Heart left ventricle (tissue), 16 donors: Measurements from ENCODE around the gene C1orf232. TPM values are rescaled to one million over a fixed set of nuclear protein-coding genes. Genes with fewer than 3 reads are reported as not detected.

Experiments
- ATAC-seq, 4 donors: fragments of 200-7000 bp; cut with Tn5 transposase; one replicate each; pipeline ENCODE4 v1.9.1; 2020 to 2022; ENCODE audit warnings: moderate library complexity in 4 of 4, mild to moderate bottlenecking in 3 of 4, moderate number of reproducible peaks in 1 of 4
- DNase-seq, 5 donors: peaks; one replicate each; pipeline ENCODE4 v3.0.0-alpha.2; 2020
- H3K27ac ChIP-seq, 12 donors: fragments of 200-600 bp; sonication (generic) in 4 of 12; one replicate each; pipeline versions ENCODE4 v1.5.0 to v1.8.0; 2016 to 2022; ENCODE audit warnings: mild to moderate bottlenecking in 2 of 12
- H3K27me3 ChIP-seq, 9 donors: fragments of 200-600 bp; sonication (generic) in 2 of 9; one replicate each; pipeline versions ENCODE4 v1.5.1 to v1.8.0; 2016 to 2022; ENCODE audit warnings: mild to moderate bottlenecking in 3 of 9
- H3K36me3 ChIP-seq, 9 donors: fragments of 200-600 bp; sonication (generic) in 2 of 9; one replicate each; pipeline versions ENCODE4 v1.5.0 to v1.8.0; 2018 to 2022; ENCODE audit warnings: mild to moderate bottlenecking in 2 of 9
- H3K4me1 ChIP-seq, 12 donors: fragments of 200-600 bp; sonication (generic) in 4 of 12; one replicate each; pipeline versions ENCODE4 v1.5.0 to v1.8.0; 2016 to 2022; ENCODE audit warnings: mild to moderate bottlenecking in 3 of 12
- H3K4me3 ChIP-seq, 12 donors: fragments of 200-600 bp; sonication (generic) in 4 of 12; one replicate each; pipeline versions ENCODE4 v1.5.0 to v1.8.0; 2017 to 2022; ENCODE audit warnings: mild to moderate bottlenecking in 9 of 12, moderate library complexity in 4 of 12
- H3K9me3 ChIP-seq, 12 donors: fragments of 200-600 bp; sonication (generic) in 4 of 12; one replicate each; pipeline versions ENCODE4 v1.5.0 to v1.8.0; 2016 to 2022; ENCODE audit warnings: mild to moderate bottlenecking in 1 of 12
- CTCF ChIP-seq, 12 donors: fragments of 200-600 bp; sonication (generic) in 4 of 12; IDR thresholded peaks; one replicate each; pipeline versions ENCODE4 v1.5.0 to v1.8.0; 2018 to 2022; ENCODE audit warnings: antibody characterized with exemption in 12 of 12, mild to moderate bottlenecking in 5 of 12
- POLR2A ChIP-seq, 2 donors: fragments of 450-650 bp; IDR thresholded peaks; one replicate each; pipeline ENCODE4 v1.6.1; 2017; ENCODE audit warnings: antibody characterized with exemption in 2 of 2, mild to moderate bottlenecking in 2 of 2, moderate library complexity in 2 of 2
- WGBS, 4 donors: extraction: QIAGEN DNeasy Blood & Tissue Kit in 2 of 4; methylation state at CpG; one replicate each; pipeline versions ENCODE4 v1.1.5 to v1.1.7; 2013 to 2018; 5-methylcytosine and 5-hydroxymethylcytosine counted together
- intact Hi-C, 10 donors: fragments of 100-400 bp; cut with DNase I; formaldehyde crosslinking; loops; one replicate each; pipeline versions ENCODE4 v1.11.1 to v1.14.2; 2022
- polyA plus RNA-seq, 2 donors: library from polyadenylated mRNA; stranded (reverse); fragments of 200-250 nt; gene quantifications; one replicate each; pipeline ENCODE4 v1.2.3, GENCODE V29; 2013
- total RNA-seq, 9 donors: library from RNA; depleted of rRNA in 2 of 9; stranded (reverse); fragments of >200 nt in 2 of 9; fragmentation: NEBNext Ultra II Directional in 3 of 9; extraction: Animal tissue kit (Norgen Biotek cat#: 25700) in 3 of 9; gene quantifications; one replicate each; pipeline versions ENCODE4 v1.1.0 to v1.2.4, GENCODE V29; 2016 to 2023
- donor health status: ischemic (EF 13 %, LVEDD 7.1; RV severe dilation, severe dysfunction).
- donor health status: healthy with polysubstance abuse.
- donor health status: DM: no; HTN: yes; CAD: no.
- donor health status: DM: no; HTN: no; CAD: no.
- donor health status: ischemic (EF 25% LVEDD 6.9; RV normal size, moderate dysfunction).
- donor health status: ischemic (EF 25% LVEDD 5.7; RV mildly dilated, moderate dysfunction).
- donor health status: healthy.
- donor health status: DM: yes; HTN: yes; CAD: no.
- donor health status: ischemic (EF 35%, LVEDD 5.7; RV mildly dilated, moderate dysfunction).
- donor health status: nonischemic (EF 11% LVEDD 7.7; RV severe dilation, severe dysfunction).
- donor health status: DM: yes; HTN: yes; CAD: no.
- donor health status: PGD.
- donor health status: ischemic (EF 29% LVEDD 5.4; RV normal size, mild dysfunction).
- donor health status: nonischemic (EF 23%, LVEDD 6.1; RV moderate dilation, normal function).

The C1orf232 gene
- total and polyA plus RNA-seq, 11 donors, result not detected

GRCh38 chr1:26124418-26125331, 44.1 kb downstream of the C1orf232 start:
- no peak for DNase-seq
- intact Hi-C loops, result no loop called here
- Histone ChIP-seq H3K9me3 (no peaks in the 10 kb centered on the region), H3K36me3 (peaks cover 0 to 36% (median 15%) of the 10 kb centered on the region in 9 donors), H3K4me1 (peaks cover 0 to 88% (median 28%) of the 10 kb centered on the region in 12 donors), H3K4me3 (no peak overlapping the region), H3K27ac (peak overlapping the region in 1 of 12 donors; percentile 87), H3K27me3 (no peaks in the 10 kb centered on the region)
- TF ChIP-seq POLR2A (IDR thresholded peaks at IDR 0.05), result no peak
- TF ChIP-seq CTCF (IDR thresholded peaks at IDR 0.05), result no peak
- ATAC-seq, result no peak
- 78 to 85% (median 82%) methylated on average over 4 of the region's 4 CpGs for WGBS, 4 donors

- Histone ChIP-seq H3K36me3 (peaks cover 0 to 50% (median 28%) of the 10 kb centered on the region in 9 donors), H3K27ac (peak overlapping the region in 6 of 12 donors; percentile 1 to 77 (median 26)), H3K9me3 (no peaks in the 10 kb centered on the region), H3K4me1 (peaks cover 0 to 91% (median 31%) of the 10 kb centered on the region in 12 donors), H3K27me3 (no peaks in the 10 kb centered on the region), H3K4me3 (no peak overlapping the region)
- 84 to 89% (median 87%) methylated on average over 7 of the region's 7 CpGs for WGBS, 4 donors
- DNase-seq (no peak), ATAC-seq (peak in 1 of 4 donors; percentile 24)
- no peak for TF ChIP-seq CTCF (IDR thresholded peaks at IDR 0.05)
- TF ChIP-seq POLR2A (IDR thresholded peaks at IDR 0.05), result no peak
- intact Hi-C loops, result no loop called here
These were observed 45.5 kb downstream of the C1orf232 start for GRCh38 chr1:26122988-26123973.

GRCh38 chr1:26121854-26122773, 46.6 kb downstream of the C1orf232 start:
- TF ChIP-seq POLR2A (IDR thresholded peaks at IDR 0.05), result no peak
- TF ChIP-seq CTCF (IDR thresholded peaks at IDR 0.05), result no peak
- ATAC-seq (peak in 3 of 4 donors; percentile 29 to 44 (median 30)), DNase-seq (no peak)
- intact Hi-C loops, result no loop called here
- WGBS, 4 donors, result 51 to 62% (median 58%) methylated on average over 8 of the region's 8 CpGs
- Histone ChIP-seq H3K27ac (peak overlapping the region in 9 of 12 donors; percentile 6 to 77 (median 41)), H3K4me3 (no peak overlapping the region), H3K9me3 (no peaks in the 10 kb centered on the region), H3K36me3 (peaks cover 0 to 62% (median 39%) of the 10 kb centered on the region in 9 donors), H3K4me1 (peaks cover 0 to 79% (median 26%) of the 10 kb centered on the region in 12 donors), H3K27me3 (no peaks in the 10 kb centered on the region)
